Stomach (tissue), 4 donors: ENCODE results near the gene NTM.

Experiments
- POLR2A ChIP-seq, 4 donors: fragments of 450-650 bp; IDR thresholded peaks; one replicate each; pipeline ENCODE4 v1.6.1; 2016; ENCODE audit warnings: antibody characterized with exemption in 4 of 4, control low read depth in 2 of 4, mild to moderate bottlenecking in 1 of 4, moderate library complexity in 1 of 4
- POLR2AphosphoS5 ChIP-seq, 3 donors: sonication (generic); formaldehyde crosslinking; IDR thresholded peaks; one replicate each; pipeline ENCODE4 v1.6.1; 2016; ENCODE audit warnings: antibody characterized with exemption in 3 of 3
- TF ChIP-seq, protein P1 (sequence below), 7 experiments: fragments of 450-650 bp in 4 of 7; fragments of 200-600 bp in 3 of 7; sonication (generic) in 3 of 7; IDR thresholded peaks; one replicate each; pipeline ENCODE4 v1.5.1; 2016 to 2019; ENCODE audit warnings: antibody characterized with exemption in 7 of 7, control low read depth in 2 of 7, mild to moderate bottlenecking in 1 of 7

DNA sequence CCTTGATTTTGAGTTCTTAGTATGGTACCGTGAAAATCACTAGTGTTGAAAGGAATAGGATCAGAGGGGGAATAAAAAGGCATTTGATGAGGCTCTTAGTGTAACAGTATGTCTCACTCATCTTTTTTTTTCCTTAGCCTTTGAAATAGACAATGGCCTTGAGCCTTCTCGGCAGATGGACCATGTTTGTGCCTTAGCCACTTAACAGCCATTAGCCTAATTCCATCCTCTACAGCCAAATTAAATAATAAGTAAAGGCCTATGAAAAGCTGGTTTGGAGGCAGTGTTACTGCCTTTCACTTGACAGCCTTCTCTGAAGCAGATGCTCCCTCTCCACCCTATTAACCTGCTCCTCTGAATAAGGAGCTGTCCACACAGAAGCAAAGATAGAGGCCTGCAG is 580.7 kb downstream of the NTM start:
- TF ChIP-seq, protein P1, sequence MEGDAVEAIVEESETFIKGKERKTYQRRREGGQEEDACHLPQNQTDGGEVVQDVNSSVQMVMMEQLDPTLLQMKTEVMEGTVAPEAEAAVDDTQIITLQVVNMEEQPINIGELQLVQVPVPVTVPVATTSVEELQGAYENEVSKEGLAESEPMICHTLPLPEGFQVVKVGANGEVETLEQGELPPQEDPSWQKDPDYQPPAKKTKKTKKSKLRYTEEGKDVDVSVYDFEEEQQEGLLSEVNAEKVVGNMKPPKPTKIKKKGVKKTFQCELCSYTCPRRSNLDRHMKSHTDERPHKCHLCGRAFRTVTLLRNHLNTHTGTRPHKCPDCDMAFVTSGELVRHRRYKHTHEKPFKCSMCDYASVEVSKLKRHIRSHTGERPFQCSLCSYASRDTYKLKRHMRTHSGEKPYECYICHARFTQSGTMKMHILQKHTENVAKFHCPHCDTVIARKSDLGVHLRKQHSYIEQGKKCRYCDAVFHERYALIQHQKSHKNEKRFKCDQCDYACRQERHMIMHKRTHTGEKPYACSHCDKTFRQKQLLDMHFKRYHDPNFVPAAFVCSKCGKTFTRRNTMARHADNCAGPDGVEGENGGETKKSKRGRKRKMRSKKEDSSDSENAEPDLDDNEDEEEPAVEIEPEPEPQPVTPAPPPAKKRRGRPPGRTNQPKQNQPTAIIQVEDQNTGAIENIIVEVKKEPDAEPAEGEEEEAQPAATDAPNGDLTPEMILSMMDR (IDR thresholded peaks at IDR 0.05), result no peak
- TF ChIP-seq POLR2AphosphoS5 (IDR thresholded peaks at IDR 0.05), result no peak
- TF ChIP-seq POLR2A (IDR thresholded peaks at IDR 0.05), result no peak
